HCT116 (cell line): ENCODE measurements around the gene AUTS2. TPM values are rescaled to one million over a fixed set of nuclear protein-coding genes. Genes with fewer than 3 reads are reported as not detected.

ENCODE experiments used
- ATAC-seq: fragments of 200-7000 bp; cut with Tn5 transposase; 2 replicates; pipeline ENCODE4 v1.9.1; 2020; ENCODE audit warnings: mild to moderate bottlenecking, moderate library complexity
- BruUV-seq: library from RNA; stranded (reverse); fragments of 400-500 nt; replicated peaks from 2 replicates; lab custom pipeline; 2021; lab: Mats Ljungman, UMichigan
- CTCF ChIA-PET: fragments of 300-600 bp; sonication (Branson Sonifier 250); formaldehyde crosslinking; loops from one replicate; lab custom pipeline; 2021; ENCODE audit warnings: antibody characterized with exemption; lab: Charles Lee
- POLR2A ChIA-PET: fragments of 300-600, 350-600 bp; sonication (Branson Sonifier 250); formaldehyde crosslinking; loops from one replicate; lab custom pipeline; 2021; ENCODE audit warnings: antibody characterized with exemption; lab: Charles Lee
- RAD21 ChIA-PET, 2 experiments: fragments of 300-600 bp; sonication (Branson Sonifier 250); formaldehyde crosslinking; loops; one replicate each; lab custom pipeline; 2023; ENCODE audit warnings: low total read pairs in 2 of 2; ENCODE audit not compliant: uncharacterized antibody in 2 of 2, unreplicated experiment in 2 of 2, low non-redundant PET in 1 of 2; lab: Charles Lee
- DNase-seq: peaks from one replicate; pipeline ENCODE4 v3.0.0-alpha.2; 2010; ENCODE audit warnings: low read depth, low spot score
- H2AFZ ChIP-seq: fragments of 200-600 bp; shearing (Covaris generic), sonication (generic); 2 replicates; pipeline ENCODE4 v1.6.1; 2017; ENCODE audit warnings: low read depth, mixed run types, mixed read lengths, antibody characterized with exemption, low read length; ENCODE audit not compliant: poor library complexity, severe bottlenecking
- H3K27ac ChIP-seq: 2 replicates; pipeline ENCODE4 v1.5.1; 2012; ENCODE audit warnings: low read depth, low read length
- H3K27me3 ChIP-seq: fragments of 200-600 bp; sonication (generic); 2 replicates; pipeline ENCODE4 v1.6.1; 2016; ENCODE audit warnings: mixed run types, low read length, mixed read lengths; ENCODE audit not compliant: insufficient read depth
- H3K36me3 ChIP-seq, 2 experiments: fragments of 200-500 bp in 1 of 2; fragments of 200-600 bp in 1 of 2; sonication (Bioruptor generic) in 1 of 2; sonication (generic) in 1 of 2; 2 replicates each; pipeline versions ENCODE4 v1.5.1 to v1.6.1; 2014 to 2016; ENCODE audit warnings: low read length in 2 of 2, inconsistent platforms in 1 of 2, mixed read lengths in 1 of 2, mixed run types in 1 of 2; ENCODE audit not compliant: insufficient read depth in 2 of 2, control insufficient read depth in 1 of 2
- H3K4me1 ChIP-seq, 2 experiments: fragments of 200-600 bp in 1 of 2; sonication (generic) in 1 of 2; 2 replicates each; pipeline versions ENCODE4 v1.5.1 to v1.6.1; 2012 to 2017; ENCODE audit warnings: low read length in 2 of 2, inconsistent platforms in 1 of 2, mild to moderate bottlenecking in 1 of 2, mixed read lengths in 1 of 2, mixed run types in 1 of 2, moderate library complexity in 1 of 2; ENCODE audit not compliant: insufficient read depth in 2 of 2, control insufficient read depth in 1 of 2
- H3K4me2 ChIP-seq: fragments of 200-600 bp; sonication (generic); 2 replicates; pipeline ENCODE4 v1.6.1; 2017; ENCODE audit warnings: mixed run types, low read length, mixed read lengths
- H3K4me3 ChIP-seq, 2 experiments: fragments of 200-600 bp in 1 of 2; sonication (generic) in 1 of 2; replicated peaks in 1 of 2; 2 replicates each; pipeline ENCODE4 v1.5.1; 2011 to 2016; ENCODE audit warnings: low read length in 2 of 2, control low read depth in 1 of 2, low read depth in 1 of 2, mild to moderate bottlenecking in 1 of 2, mixed read lengths in 1 of 2, mixed run types in 1 of 2
- H3K79me2 ChIP-seq: fragments of 200-600 bp; sonication (generic); 2 replicates; pipeline ENCODE4 v1.6.1; 2017; ENCODE audit warnings: mild to moderate bottlenecking, mixed run types, low read length, moderate library complexity, mixed read lengths; ENCODE audit not compliant: insufficient read depth
- H3K9ac ChIP-seq: fragments of 200-600 bp; sonication (generic); 2 replicates; pipeline ENCODE4 v1.6.1; 2016; ENCODE audit warnings: low read length, mixed read lengths
- H3K9me2 ChIP-seq: fragments of 200-600 bp; sonication (generic), shearing (Covaris generic); 2 replicates; pipeline ENCODE4 v1.6.1; 2017; ENCODE audit warnings: mixed run types, mild to moderate bottlenecking, moderate library complexity; ENCODE audit not compliant: insufficient read depth
- H3K9me3 ChIP-seq, 2 experiments: fragments of 200-500 bp in 1 of 2; fragments of 200-600 bp in 1 of 2; sonication (Bioruptor generic) in 1 of 2; sonication (generic) in 1 of 2; 2 replicates each; pipeline ENCODE4 v1.6.1; 2014 to 2017; ENCODE audit warnings: low read length in 2 of 2, mixed read lengths in 2 of 2, inconsistent platforms in 1 of 2, low read depth in 1 of 2, mild to moderate bottlenecking in 1 of 2, mixed run types in 1 of 2, moderate library complexity in 1 of 2; ENCODE audit not compliant: control insufficient read depth in 1 of 2, insufficient read depth in 1 of 2
- H4K20me1 ChIP-seq: fragments of 200-600 bp; sonication (generic), shearing (Covaris generic); 2 replicates; pipeline ENCODE4 v1.6.1; 2017; ENCODE audit warnings: mixed run types, mild to moderate bottlenecking, moderate library complexity; ENCODE audit not compliant: insufficient read depth
- CEBPB ChIP-seq: IDR thresholded peaks from 2 replicates; pipeline ENCODE4 v1.6.1; 2012; ENCODE audit warnings: low read depth
- EGR1 ChIP-seq: IDR thresholded peaks from 2 replicates; pipeline ENCODE4 v1.6.1; 2012; ENCODE audit warnings: low read depth
- EZH2 ChIP-seq: fragments of 200-600 bp; sonication (generic); IDR thresholded peaks from 2 replicates; pipeline ENCODE4 v1.6.1; 2017; ENCODE audit warnings: antibody characterized with exemption, mixed run types
- EZH2phosphoT487 ChIP-seq: fragments of 200-600 bp; IDR thresholded peaks from 2 replicates; pipeline ENCODE4 v1.6.1; 2018; ENCODE audit warnings: antibody characterized with exemption, borderline replicate concordance
- MAX ChIP-seq: IDR thresholded peaks from 2 replicates; pipeline ENCODE4 v1.6.1; 2012
- POLR2AphosphoS5 ChIP-seq: IDR thresholded peaks from 2 replicates; pipeline ENCODE4 v1.6.1; 2011; ENCODE audit warnings: mild to moderate bottlenecking, low read depth, low read length, moderate library complexity
- RAD21 ChIP-seq: IDR thresholded peaks from 2 replicates; pipeline ENCODE4 v1.6.1; 2012; ENCODE audit warnings: low read depth, mild to moderate bottlenecking
- SIN3A ChIP-seq: IDR thresholded peaks from 2 replicates; pipeline ENCODE4 v1.6.1; 2012; ENCODE audit warnings: low read depth
- SP1 ChIP-seq: IDR thresholded peaks from 2 replicates; pipeline ENCODE4 v1.6.1; 2012; ENCODE audit warnings: low read depth
- YY1 ChIP-seq: IDR thresholded peaks from 2 replicates; pipeline ENCODE4 v1.6.1; 2011; ENCODE audit warnings: low read length, low read depth, moderate library complexity, mild to moderate bottlenecking; ENCODE audit not compliant: insufficient replicate concordance; ENCODE audit errors: extremely low read depth
- ZNF274 ChIP-seq: fragments of 200-500 bp; sonication (Bioruptor generic); IDR thresholded peaks from 2 replicates; pipeline ENCODE4 v1.6.1; 2014; ENCODE audit warnings: mild to moderate bottlenecking, low read depth, low read length, inconsistent platforms
- intact Hi-C: fragments of 100-400 bp; cut with micrococcal nuclease; formaldehyde crosslinking; loops from 2 replicates; pipeline ENCODE4 v1.10.0; 2022
- total RNA-seq: library from RNA; stranded (reverse); gene quantifications from one replicate; pipeline ENCODE4 v1.2.1, GENCODE V29; 2021; ENCODE audit not compliant: unreplicated experiment
- TF ChIP-seq, protein P1 (sequence below), 3 experiments: fragments of 200-600 bp in 1 of 3; sonication (generic) in 1 of 3; IDR thresholded peaks in 2 of 3; conservative IDR thresholded peaks in 1 of 3; 2 replicates each; pipeline ENCODE4 v1.5.1; 2012 to 2017; ENCODE audit warnings: low read depth in 2 of 3, low read length in 2 of 3, antibody characterized with exemption in 1 of 3, borderline replicate concordance in 1 of 3, control low read depth in 1 of 3, mild to moderate bottlenecking in 1 of 3, mixed read lengths in 1 of 3, mixed run types in 1 of 3, moderate library complexity in 1 of 3; ENCODE audit not compliant: insufficient read depth in 1 of 3
- TF ChIP-seq, protein P2 (sequence below): IDR thresholded peaks from 2 replicates; pipeline ENCODE4 v1.6.1; 2012; ENCODE audit warnings: low read depth
- TF ChIP-seq, protein P3 (sequence below): IDR thresholded peaks from 2 replicates; pipeline ENCODE4 v1.6.1; 2012

Gene AUTS2
- total RNA-seq, 1 experiment from 2014 or later: 0.93 TPM

DNA sequence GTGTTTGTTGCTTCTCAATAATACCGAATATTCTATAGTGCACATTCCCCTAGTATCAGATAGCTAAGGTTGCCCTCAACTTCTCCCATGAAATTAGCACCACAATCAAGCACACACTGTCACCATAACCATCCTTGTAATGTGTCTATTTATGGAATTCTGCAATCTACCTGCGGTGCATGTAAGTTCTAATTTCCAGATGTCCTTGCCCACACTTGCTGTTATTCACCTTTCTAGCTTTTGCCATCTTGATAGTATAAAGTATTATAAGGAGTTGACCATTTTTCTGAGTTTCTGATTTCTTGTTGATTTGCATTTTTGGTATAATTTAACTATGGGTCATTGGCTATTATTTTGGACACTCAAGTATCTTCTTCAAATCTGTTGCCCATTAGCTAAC lies 1043.6 kb downstream of the AUTS2 start:
- Histone ChIP-seq H3K27me3 (no peaks in the 10 kb centered on the region), H3K9me3 (peaks cover 0 to 22% of the 10 kb centered on the region in 2 experiments; a peak in 2 of 4 replicates), H3K79me2 (no peaks in the 10 kb centered on the region), H3K9ac (no peak overlapping the region), H3K4me1 (no peaks in the 10 kb centered on the region), H3K4me3 (no peak overlapping the region), H2AFZ (no peak overlapping the region), H3K36me3 (no peaks in the 10 kb centered on the region), H3K4me2 (no peak overlapping the region), H3K9me2 (no peaks in the 10 kb centered on the region), H4K20me1 (no peaks in the 10 kb centered on the region), H3K27ac (no peak overlapping the region)
- RAD21 ChIA-PET: no interaction called here
- no peak for DNase-seq
- CTCF ChIA-PET: no interaction called here
- no peak for ATAC-seq
- TF ChIP-seq ZNF274 (no peak), YY1 (no peak), POLR2AphosphoS5 (no peak), MAX (no peak), EGR1 (no peak), SIN3A (no peak), EZH2phosphoT487 (no peak), SP1 (no peak), CEBPB (no peak), RAD21 (no peak), EZH2 (no peak)
- TF ChIP-seq, protein P1, sequence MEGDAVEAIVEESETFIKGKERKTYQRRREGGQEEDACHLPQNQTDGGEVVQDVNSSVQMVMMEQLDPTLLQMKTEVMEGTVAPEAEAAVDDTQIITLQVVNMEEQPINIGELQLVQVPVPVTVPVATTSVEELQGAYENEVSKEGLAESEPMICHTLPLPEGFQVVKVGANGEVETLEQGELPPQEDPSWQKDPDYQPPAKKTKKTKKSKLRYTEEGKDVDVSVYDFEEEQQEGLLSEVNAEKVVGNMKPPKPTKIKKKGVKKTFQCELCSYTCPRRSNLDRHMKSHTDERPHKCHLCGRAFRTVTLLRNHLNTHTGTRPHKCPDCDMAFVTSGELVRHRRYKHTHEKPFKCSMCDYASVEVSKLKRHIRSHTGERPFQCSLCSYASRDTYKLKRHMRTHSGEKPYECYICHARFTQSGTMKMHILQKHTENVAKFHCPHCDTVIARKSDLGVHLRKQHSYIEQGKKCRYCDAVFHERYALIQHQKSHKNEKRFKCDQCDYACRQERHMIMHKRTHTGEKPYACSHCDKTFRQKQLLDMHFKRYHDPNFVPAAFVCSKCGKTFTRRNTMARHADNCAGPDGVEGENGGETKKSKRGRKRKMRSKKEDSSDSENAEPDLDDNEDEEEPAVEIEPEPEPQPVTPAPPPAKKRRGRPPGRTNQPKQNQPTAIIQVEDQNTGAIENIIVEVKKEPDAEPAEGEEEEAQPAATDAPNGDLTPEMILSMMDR (IDR thresholded peaks at IDR 0.05 in 2 of 3, conservative IDR thresholded peaks at IDR 0.05 in 1 of 3; ENCODE audit: borderline replicate concordance in 1 of 3, insufficient read depth in 1 of 3, low read depth in 2 of 3, low read length in 2 of 3): no peak
- TF ChIP-seq, protein P2, sequence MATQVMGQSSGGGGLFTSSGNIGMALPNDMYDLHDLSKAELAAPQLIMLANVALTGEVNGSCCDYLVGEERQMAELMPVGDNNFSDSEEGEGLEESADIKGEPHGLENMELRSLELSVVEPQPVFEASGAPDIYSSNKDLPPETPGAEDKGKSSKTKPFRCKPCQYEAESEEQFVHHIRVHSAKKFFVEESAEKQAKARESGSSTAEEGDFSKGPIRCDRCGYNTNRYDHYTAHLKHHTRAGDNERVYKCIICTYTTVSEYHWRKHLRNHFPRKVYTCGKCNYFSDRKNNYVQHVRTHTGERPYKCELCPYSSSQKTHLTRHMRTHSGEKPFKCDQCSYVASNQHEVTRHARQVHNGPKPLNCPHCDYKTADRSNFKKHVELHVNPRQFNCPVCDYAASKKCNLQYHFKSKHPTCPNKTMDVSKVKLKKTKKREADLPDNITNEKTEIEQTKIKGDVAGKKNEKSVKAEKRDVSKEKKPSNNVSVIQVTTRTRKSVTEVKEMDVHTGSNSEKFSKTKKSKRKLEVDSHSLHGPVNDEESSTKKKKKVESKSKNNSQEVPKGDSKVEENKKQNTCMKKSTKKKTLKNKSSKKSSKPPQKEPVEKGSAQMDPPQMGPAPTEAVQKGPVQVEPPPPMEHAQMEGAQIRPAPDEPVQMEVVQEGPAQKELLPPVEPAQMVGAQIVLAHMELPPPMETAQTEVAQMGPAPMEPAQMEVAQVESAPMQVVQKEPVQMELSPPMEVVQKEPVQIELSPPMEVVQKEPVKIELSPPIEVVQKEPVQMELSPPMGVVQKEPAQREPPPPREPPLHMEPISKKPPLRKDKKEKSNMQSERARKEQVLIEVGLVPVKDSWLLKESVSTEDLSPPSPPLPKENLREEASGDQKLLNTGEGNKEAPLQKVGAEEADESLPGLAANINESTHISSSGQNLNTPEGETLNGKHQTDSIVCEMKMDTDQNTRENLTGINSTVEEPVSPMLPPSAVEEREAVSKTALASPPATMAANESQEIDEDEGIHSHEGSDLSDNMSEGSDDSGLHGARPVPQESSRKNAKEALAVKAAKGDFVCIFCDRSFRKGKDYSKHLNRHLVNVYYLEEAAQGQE: no peak
- TF ChIP-seq, protein P3, sequence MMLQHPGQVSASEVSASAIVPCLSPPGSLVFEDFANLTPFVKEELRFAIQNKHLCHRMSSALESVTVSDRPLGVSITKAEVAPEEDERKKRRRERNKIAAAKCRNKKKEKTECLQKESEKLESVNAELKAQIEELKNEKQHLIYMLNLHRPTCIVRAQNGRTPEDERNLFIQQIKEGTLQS: no peak
- POLR2A ChIA-PET: no interaction called here
- no TSS peak for BruUV-seq
- intact Hi-C loops: no loop called here
